ENCODE results near the gene ITPR1.

Gene ITPR1

DNA sequence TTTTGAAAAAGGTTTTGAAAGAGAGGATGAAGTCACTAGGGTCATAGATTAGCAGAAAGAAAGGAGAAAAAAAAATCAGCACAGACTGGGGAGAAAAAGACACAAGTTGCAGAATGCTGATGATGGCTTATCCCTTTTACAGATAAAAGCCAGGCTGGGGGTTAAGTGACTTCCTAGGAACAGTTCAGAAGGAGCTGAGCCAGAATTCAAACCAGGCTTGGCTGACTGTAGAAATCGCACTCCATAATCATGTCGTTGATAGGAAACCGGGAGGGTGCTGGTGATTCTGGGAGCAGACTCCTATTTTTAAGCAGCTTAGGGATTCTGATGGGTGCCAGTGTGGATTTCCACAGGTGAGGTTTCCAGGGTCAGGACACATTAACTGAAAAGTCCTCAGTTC lies 326.6 kb downstream of the ITPR1 start:
- no peak for DNase-seq

DNA sequence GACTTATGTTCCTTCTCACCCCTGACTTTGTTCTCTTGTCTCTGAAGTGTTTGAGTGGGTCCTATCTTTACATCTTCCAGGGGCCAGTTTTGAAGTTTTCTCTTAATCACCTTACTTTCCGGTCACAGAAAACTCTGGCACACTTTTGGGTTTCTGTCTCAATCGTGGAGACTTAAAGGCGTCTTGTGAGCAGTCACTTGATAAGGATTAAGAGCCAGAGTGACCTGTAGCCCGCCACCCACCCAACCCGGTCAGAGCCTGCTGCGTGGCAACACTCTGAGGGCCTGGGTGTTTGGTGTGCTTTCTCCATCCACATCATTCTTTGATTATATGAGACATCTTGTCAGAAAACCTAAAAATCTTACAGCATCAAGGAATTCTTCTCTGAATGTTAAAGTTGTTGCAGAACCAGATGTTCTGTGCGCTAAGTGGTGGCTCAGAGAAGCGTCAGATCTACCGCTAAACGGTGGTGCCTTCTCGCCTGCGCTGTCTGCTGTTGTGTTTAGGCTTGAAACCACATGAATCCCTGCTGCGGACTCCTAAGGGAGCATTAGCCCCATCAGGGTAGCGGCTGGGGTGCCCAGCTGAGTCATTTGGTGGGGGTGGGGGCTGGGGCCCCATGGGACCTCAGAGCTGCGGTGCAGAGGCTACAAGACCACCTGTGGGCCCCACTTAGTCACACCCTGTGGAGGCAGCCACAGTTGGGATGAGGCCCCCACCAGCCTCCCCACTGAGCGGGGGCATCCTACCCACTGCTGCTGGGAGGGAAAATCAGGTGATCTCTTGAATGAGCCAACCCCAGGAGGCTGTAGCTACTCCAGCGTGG lies 327.4 kb downstream of the ITPR1 start:
- no peak for DNase-seq

DNA sequence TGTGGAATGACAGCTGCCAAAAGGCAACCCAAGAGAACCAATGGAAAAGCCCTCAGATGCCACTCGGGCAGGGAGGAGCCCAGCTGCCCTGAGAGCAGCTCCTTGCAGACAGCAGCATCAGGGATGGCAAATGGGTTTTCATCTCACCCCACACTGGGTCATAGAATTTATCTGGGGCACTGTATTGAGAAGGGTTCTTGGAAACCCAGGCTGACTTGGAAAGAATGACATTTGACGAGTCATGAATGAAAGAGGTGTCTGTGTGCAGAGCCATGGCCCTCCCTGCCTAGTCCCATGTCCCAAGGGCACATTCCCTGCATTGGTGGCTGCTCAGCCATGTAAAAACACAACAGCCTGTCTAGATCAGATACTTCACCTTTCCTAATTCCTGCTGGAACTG lies 328.2 kb downstream of the ITPR1 start:
- DNase-seq = no peak

DNA sequence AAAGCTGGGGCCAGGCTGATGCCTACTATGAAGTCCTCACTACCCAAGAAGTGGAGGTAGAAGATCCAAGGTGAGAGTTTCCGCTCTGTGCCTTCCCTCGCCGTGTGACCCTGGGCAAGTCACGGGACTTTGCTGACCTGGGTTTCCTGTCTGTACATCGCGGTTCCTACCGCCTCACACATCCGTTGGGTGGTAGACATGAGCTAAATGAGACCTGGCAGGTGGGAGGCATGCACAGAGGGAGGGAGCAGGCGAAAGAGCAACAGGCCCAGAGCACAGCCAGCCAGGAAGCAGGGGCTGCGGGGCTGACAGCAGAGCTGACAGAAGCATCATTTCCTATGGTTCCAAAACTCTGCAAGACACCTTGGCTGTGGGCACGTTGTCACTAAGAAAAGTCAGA lies 328.8 kb downstream of the ITPR1 start:
- no peak for DNase-seq

DNA sequence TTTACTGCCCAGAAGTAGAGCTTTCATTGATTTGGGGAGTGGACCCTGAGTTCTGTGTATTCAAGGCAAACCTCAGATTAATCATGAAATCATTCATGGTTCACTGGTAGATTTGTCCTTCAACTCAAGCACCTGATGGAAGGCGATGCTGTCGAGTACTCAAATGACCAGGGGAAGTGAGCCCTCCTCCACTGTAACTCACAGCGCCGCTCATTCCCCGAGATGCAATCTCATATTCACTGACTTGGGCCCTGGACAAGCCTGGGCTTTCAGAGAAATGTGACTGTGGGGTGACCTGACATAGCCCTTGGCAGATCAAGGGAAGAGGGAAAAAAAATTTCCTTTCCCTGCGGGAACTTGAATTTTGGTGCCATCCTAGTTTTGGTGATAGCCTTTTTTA lies 329.4 kb downstream of the ITPR1 start:
- no peak for DNase-seq

DNA sequence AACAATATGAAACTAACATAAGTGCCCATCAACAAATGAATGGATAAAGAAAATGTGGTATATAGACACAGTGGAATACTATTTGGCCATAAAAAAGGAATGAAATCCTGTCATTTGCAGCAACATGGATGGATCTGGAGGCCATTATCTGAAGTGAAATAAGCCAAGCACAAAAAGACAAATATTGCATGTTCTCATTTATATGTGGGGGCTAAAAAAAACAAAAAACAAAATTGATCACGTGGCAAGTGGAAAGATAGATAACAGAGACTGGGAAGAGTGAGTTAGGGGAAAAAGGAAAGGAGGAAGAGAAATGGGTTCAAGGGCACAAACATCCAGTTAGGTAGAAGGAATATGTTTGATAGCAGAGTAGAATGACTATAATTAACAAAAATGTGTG lies 330.2 kb downstream of the ITPR1 start:
- no peak for DNase-seq

DNA sequence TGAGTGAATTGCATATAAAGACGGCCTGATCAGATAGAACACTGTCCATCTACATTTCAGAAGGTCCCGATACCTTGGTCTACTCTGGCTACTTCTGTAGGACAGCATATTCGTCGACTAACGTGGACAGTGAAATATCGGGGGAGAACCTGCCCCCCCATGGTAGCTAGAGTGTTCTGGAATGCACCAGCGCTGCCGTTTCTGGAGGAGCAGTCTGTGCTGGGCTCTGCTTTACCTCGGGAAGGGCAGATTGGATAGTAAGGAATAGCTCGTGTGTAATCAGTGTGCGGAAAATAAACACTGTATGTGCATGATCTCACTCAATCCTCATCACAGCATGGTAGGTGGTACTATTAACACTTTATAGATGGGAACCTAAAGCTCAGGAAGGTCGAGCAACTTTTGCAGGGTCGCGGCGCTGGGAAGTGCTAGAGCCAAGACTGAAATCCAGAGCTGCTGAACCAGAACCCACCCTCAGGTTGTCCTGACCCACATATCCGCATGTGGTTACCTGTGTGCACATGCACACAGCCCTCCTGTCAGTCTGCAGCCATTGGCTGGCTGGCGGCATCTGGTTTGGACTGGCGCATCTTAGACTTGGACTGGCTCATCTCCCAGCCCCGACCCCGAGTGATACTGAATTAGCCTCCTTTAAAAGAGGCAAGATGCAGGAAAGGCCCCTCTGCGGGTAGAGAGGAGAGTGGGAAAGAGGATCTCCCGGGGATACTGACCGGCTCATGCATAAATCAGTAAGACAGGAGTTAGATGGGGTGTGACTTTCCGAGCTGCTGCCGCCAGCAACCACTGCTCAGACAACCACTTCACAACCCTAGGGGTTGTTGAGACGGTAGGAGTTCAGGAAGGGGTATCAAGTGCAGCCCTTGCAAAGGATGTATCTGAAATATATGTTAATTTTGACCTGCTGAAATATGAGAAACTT lies 331.1 kb downstream of the ITPR1 start:
- no peak for DNase-seq

DNA sequence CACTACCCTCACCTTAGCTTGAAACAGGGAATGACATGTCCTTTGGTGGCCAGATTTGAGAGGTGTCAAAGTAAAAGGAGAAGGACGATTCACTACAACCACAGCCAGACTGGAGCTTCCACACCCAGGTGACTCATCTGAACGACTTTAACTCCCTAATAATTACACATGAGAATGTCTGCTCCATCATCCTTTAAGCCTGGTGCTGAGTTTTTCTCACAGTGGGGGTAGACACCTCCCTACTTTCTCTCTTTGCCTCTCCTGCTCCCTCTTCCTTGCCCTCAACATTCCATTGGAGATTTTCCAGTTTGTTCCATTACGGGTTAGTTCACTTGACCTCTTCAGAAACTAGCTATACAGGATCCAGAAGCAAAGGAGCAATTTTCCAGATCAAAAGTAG lies 331.8 kb downstream of the ITPR1 start:
- DNase-seq = no peak

DNA sequence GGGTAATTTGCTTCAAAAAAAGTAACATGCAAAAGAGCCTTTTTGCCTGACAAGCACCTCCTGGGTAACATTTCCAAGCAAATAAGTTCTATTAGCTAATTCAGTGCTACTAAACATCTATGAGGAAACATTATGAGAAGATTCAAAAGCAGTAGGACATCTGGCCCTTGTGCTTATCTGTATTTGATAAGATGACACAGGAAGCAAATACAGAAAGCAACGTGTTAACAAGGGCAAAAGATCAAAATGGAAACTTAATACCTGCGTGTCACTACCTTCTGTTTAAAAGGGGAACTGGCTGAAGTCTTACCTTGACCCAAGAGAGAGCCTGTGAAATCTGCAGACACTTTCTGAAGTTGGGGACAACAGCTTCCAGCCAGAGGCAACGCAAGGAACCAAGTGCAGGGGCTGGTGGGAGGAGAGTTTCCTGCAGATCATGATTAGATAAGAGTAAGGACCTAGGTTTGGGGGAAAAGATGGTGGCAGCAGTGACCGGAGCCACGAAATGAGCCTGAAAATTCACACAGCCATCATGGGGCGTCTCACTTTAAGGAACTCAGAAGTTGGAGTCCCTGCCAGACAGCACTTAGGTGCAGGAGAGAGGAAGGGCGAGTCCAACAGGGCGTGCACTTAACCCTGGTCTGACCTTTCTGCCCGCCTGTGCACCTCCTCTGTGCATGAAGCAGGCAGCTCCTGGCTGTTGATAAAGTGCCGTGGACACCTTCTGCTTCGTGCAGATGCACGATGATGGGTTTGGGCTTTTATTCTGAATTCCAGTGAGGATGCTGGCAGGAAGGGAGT lies 332.5 kb downstream of the ITPR1 start:
- DNase-seq = no peak

DNA sequence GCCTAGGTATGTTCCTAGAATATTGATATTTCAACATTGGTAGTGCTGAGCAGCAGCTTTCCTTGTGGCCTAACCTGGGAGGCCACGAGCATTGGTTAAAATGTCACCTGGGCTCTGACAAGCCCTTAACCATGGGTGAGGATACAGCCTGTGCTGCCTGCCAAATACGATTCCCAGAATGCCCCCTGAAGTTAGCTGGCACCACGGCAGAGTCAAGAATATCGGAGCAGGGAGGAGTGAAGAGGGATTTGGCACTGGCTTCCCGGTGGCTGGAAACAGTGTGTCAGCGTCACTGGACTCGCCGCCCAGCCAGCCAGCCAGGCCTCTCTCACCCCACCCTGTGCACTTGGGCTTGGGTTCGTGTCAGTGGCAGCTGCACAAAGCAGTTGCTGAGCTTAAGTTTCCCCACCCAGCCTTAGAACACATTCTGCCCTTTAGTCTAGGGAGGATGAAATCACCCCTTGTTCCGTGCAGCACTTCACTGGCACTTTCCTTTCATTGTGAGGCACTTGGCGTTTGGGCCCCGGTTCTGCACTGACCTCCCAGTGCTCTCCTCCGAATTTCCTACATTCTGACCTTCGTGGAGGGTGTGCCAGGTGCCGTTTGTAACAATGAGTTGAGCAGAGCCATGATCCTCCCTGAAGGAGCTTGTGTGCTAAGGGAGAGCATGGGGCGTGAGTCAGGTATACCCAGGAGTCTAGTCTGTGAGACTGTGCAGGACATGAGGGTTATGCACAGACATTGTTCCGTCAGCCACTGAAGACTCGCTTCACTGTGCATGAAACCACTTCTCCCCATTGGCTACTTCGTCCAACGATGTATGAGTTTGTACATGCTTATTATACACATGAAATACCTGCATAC lies 333.3 kb downstream of the ITPR1 start:
- no peak for DNase-seq

DNA sequence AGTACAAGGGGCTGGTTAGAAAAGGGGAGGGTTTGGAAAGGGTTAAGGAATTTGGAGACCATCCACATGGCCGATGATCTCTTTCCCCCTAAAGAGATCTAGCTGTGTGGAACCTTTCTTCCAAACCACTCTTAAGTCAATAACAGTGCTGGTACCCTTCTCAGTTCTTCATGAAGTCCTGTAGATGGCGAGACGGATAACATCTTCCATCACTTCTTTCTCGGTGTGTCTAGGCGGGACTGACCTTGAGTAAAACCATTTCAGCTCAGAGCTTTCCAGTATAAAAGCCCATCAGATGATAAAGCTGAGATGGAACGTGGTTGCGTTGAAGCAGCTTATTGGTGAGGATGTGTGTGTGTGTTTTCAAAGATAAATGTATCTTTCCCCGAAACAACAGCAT lies 334.6 kb downstream of the ITPR1 start:
- no peak for DNase-seq

DNA sequence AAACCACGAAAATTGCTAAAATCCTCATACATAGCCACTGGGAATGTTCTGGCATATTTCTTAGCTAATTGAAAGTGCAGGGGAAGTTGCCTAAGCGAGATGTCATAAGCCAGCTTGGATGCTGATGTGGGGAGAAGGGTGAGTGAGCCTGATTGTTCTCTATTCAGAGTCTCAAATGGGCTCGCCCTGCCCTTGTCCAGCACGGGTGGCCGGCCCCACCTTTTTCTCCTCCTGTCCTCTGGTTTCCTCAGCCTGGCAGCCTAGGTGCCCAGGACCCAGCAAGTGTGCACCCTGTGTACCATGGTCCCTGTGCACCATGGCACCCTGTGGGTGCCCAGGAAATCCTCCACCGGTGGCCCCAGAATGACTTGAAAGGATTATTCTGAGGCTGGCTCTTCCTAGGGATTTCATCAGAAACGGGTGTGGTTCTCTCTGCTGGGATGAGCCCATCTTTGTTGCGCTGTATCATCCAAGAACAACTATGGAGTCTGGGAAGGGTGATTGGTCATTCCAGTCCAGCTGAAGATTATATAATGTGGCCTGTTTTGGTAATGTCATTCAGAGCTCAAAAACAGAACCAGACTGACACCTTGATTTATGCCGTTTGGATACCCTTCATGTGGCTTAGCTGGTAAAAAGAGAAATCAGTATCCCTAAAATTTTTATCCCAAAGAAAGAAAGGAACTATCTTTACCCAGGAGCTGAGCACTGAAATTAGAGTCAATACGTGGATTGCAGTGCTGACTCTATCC lies 335.3 kb downstream of the ITPR1 start:
- no peak for DNase-seq

DNA sequence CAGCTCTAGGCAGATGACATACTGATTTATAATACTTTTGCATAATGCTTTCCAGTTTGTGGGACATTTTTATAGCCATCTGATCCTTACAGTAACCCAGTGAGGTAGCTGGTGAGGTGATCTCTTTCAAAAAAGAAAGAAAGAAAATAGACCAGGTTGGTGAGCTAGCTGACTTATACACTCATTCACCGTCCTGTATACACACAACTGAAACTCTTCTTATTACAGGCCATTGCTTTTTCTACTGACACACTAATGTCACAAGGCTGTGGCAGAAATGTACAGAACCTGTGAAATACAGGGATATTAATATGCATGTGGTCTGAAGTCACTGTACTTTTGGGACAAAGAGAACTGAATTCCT lies 335.9 kb downstream of the ITPR1 start:
- no peak for DNase-seq

DNA sequence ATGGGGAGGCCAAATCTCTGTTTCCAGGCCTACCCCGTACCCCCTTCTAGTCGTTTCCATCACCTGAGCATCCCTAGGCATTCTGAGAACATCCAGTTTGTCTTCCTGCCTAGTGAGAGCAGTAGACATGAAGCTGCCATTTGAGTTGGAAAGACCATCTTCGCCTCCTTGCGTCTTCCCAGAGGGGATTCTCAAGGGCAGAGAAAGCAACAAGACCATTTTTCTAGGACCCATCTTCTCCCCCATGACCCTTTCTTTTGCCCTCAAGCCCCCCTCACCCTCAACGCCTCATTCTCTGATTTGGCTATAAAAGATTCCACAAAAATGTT lies 337.4 kb downstream of the ITPR1 start:
- no peak for DNase-seq

DNA sequence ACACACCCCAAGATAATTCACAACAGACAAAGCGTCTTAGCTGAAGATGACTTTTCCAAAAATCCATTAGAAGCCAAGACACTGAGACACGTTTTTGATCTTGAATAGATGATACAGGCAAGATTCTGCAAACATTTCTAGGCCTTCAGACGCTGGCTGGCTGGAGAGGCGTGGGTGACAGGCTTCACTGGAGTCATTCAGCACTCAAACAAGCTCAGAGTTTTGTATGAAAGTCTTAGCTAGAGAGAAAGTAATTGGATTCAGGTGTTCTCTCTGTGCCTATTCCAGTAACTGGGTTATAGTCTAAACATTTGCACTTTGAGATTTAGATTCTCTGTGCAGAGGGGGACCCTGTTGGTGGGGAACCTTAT lies 338.4 kb downstream of the ITPR1 start:
- no peak for DNase-seq

DNA sequence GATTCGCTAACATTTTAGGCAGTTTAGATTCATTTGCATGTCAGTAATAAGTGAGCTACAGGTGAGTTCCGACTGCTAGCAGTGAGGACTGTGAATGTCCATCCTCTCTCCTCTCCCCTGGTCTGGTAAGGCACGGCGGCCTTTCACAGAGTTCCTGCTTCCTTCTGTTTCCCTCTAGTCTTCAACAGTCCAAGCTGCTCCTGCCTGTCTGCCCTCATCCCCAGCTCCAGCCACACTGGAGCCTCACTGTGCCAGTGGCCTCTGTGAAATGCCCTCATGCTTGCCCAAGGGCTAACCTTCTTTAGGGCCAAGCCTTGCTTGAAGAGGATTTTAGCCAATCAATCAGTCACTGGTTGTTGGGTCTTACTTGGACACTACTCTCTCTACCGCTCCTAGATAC lies 340.3 kb downstream of the ITPR1 start:
- no peak for DNase-seq

DNA sequence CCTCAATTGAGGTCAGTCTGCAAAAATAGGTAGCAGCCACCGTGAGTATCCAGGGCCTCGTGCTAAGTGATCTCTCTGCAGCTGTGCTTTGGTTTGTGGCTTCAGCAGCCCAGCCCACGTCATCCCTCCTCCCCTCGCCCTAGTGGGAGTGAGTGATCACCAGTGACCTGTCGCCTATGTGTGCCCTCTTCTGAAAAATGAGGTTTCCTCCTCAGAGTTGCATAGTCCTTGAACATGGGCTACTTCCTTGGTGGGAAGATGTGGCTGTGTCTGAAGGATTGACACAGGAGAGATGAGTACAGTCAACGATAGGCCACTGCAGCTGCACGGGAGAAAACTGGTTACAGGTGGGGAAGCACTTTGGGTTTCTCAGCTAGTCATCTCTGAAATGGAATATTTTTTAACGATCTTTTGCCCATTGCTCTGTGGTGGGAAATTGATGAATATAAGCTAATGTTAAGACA lies 341.3 kb downstream of the ITPR1 start:
- no peak for DNase-seq

DNA sequence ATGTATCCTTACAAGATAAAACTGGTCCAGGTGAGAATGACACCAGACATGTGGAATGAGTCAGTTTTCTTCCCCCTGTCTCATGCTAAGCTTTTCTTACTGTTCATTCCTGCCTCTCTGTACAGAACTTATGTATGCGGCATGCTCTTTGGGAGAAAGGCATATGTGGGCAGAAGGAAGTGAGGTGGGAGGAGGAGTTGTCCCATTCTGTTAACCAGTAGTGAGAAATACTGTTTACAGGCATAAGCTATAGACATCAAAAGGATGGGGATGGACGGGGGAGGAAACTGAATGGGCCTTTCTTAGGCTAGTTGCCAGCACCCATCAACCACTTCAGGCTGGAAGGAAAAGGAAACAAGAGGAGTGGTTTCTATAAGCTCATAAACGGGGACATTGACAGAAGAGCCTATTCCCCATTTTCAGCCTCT lies 342.5 kb downstream of the ITPR1 start:
- no peak for DNase-seq

DNA sequence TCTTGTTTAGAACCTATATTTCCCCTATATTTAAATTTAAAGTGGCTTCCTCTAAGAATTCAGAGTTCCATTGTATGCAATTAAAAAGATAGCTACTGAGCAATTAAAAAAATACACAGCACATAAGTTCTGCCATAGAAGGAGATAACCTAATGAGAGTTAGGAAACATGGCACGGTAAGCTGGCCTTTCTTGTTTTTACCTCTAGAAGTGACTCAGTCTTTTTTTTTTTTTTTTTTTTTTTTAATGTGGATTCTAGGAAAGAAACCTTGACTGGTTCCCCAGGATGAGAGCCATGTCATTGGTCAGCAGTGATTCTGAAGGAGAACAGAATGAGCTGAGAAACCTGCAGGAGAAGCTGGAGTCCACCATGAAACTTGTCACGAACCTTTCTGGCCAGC lies 343.4 kb downstream of the ITPR1 start:
- DNase-seq = no peak

DNA sequence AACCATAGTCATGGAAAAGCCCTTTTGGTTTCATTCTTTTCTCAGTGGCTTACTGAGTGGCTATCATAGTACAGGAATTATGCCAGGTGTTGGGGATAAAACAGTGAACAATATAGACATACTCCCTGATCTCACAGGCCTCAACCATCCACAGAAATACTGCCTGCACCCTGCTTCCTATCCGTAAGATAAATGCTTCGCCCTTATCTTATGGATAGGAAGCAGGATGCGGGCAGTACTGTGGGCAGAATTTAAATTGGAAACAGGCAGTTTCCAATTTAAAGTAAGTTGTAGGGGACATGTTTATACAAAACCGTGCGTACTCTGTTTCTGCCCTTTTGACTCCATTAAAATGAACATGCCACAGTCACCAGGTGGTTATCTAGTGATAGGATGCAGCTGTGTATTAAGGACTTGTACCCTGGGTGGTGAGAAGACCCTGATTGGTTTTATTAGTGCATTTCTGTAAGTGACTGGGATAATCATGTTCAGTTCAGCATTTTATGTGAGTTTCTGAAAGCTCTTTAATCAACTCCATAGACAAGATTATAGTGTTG lies 344.3 kb downstream of the ITPR1 start:
- DNase-seq = no peak

DNA sequence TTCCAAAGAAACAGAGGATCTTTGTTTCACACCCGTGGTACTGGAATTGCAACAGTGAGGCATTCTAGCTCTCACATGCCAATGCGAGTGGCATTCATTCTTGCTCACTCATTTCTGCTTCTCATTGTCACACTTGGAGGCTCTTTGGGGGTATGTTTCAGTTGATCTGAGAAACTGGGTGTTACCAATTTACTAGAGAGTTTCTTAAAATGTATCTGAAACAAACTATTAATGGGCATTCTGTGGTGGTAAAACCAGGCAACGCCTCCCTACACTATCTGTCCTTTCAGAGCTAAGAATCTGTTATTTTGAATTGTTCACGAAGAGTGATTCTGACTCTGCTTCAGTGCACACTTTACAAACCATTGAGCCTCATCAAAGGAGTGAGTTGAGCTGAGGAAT lies 345.5 kb downstream of the ITPR1 start:
- DNase-seq = no peak
